ENCODE results near the gene SMG7.

Gene SMG7

DNA sequence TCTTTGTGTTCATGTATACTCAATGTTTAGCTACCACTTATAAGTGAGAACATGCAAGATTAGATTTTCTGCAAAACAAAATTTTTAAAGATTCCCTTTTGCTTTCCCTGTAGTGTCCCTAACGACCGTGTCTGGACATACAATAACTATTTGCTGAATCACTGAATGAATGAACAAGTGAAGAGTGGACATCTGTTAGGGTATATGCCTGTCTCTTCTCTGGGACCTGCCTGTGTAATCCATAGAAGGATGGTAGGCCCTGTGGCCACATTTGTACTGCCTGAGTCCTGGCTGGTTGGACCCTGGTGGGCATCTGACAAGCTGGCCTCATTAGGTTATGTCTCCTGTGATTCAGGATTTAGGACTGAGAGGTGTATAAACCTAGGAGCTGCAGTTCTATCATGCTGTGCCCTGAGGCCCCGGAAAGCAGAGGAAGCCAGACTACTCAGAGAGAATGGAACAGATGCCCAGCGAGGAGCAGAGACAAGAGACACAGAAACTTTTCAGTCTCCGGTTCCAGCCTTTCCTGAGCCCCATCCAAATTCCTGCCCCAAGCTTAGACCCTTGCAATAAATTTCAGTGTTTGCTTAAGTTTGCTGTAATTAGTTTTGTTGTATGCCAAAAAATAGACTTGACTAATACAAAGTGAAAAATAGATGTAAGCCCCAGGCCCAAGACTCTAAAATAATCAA lies 125.5 kb downstream of the SMG7 start:
- no peak for DNase-seq

GRCh38 chr1:183598386-183598785 lies 126.1 kb downstream of the SMG7 start:
- DNase-seq = no peak

DNA sequence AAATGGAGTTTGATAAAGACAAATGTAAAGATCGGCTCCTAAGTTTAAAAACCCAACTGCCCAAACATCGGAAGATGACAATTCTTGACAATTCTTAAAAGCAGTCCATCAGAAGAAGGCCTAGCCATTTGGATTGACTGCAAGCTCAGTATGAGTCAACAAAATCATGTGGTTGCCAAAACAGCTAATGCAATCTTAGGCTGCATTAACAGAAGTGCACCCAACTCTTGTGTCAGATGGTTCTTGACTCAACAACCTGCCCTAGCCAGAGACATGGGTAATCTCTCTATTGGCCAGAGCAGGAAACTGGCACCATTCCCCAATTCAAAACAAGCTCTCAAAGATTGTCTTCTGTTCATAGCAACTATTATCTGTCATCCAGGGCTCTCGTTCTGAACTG lies 127.8 kb downstream of the SMG7 start:
- DNase-seq = no peak

DNA sequence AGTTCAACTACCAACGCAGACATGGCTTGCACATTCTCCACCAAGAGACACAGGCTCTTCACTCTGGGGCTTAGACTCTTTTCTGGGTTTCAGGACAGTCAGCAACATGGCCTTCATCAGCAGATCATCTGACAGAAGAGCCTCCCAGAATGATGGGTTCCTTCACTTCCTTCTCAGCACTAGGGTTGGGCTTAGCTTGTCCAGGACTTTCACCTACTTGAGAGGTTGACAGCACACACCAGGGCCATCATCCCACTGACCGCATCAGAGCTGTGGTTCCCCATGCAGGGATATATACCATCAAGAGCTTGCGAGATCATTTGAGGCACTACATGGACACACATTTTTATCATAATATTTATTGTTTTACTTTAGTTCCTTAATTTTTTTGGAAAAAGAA lies 128.3 kb downstream of the SMG7 start:
- DNase-seq = no peak

DNA sequence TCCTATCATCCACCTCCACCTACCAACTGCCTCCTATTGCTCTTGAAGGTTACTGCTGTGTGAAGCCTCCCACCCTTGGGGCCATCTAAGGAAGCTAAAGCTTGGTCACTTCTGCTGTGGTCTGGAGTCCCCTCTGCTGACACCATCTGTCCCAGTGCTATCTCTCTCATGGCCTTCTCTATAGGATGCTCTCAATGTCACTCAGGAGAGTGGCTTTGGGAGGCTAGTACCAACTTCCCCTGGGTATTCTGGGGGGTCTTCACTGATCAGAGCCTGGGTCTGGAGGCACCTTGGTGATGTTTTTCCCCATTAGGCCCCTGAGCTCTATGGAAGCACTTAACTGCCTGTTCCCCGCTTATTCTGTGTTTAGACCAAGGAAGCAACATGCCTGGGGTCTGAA lies 130.2 kb downstream of the SMG7 start:
- DNase-seq = no peak
